Measurements from ENCODE around the gene GSPT1.
A peak's percentile ranks its signal among the peaks of the same experiment; 100 is the strongest.
"Not testable (repeated sequence)": the region's sequence is repeated elsewhere in the genome, so short reads cannot be mapped to it uniquely, and the experiment has no call there.

Gene GSPT1

GRCh38 chr16:11957591-11958395 is 42.0 kb upstream of the GSPT1 start:
- Histone ChIP-seq H3K4me3 (ENCODE audit: insufficient read depth, low read length, poor library complexity, severe bottlenecking) (no peak overlapping the region), H4K20me1 (ENCODE audit: low read depth, low read length) (no peaks in the 10 kb centered on the region), H3K9me3 (ENCODE audit: insufficient read depth, low read length) (no peaks in the 10 kb centered on the region), H3K9me2 (replicated peaks; ENCODE audit: insufficient read depth, low read length) (no peaks in the 10 kb centered on the region), H3K79me2 (ENCODE audit: insufficient read depth, low read length) (no peaks in the 10 kb centered on the region), H3F3A (ENCODE audit: insufficient read depth) (peaks cover 35% of the 10 kb centered on the region), H3K9ac (ENCODE audit: low read length) (no peak overlapping the region), H3K27me3 (ENCODE audit: low read length) (no peaks in the 10 kb centered on the region), H2AFZ (ENCODE audit: low read depth, low read length, severe bottlenecking) (no peak overlapping the region), H3K27ac (ENCODE audit: low read depth, low read length) (peak overlapping the region; percentile 16), H3K4me2 (ENCODE audit: low read depth, low read length, poor library complexity, severe bottlenecking) (no peak overlapping the region), H3K36me3 (ENCODE audit: low read length) (no peaks in the 10 kb centered on the region)
- no peak for TF ChIP-seq EZH2phosphoT487 (conservative IDR thresholded peaks at IDR 0.05; ENCODE audit: low read length)
- TF ChIP-seq, protein P1, sequence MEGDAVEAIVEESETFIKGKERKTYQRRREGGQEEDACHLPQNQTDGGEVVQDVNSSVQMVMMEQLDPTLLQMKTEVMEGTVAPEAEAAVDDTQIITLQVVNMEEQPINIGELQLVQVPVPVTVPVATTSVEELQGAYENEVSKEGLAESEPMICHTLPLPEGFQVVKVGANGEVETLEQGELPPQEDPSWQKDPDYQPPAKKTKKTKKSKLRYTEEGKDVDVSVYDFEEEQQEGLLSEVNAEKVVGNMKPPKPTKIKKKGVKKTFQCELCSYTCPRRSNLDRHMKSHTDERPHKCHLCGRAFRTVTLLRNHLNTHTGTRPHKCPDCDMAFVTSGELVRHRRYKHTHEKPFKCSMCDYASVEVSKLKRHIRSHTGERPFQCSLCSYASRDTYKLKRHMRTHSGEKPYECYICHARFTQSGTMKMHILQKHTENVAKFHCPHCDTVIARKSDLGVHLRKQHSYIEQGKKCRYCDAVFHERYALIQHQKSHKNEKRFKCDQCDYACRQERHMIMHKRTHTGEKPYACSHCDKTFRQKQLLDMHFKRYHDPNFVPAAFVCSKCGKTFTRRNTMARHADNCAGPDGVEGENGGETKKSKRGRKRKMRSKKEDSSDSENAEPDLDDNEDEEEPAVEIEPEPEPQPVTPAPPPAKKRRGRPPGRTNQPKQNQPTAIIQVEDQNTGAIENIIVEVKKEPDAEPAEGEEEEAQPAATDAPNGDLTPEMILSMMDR (IDR thresholded peaks at IDR 0.05; ENCODE audit: insufficient read depth, low read length, poor library complexity, severe bottlenecking) = no peak

- Histone ChIP-seq H3K4me2 (ENCODE audit: low read depth, low read length, poor library complexity, severe bottlenecking) (no peak overlapping the region), H3F3A (ENCODE audit: insufficient read depth) (peaks cover 30% of the 10 kb centered on the region), H2AFZ (ENCODE audit: low read depth, low read length, severe bottlenecking) (no peak overlapping the region), H3K9ac (ENCODE audit: low read length) (no peak overlapping the region), H3K27me3 (ENCODE audit: low read length) (no peaks in the 10 kb centered on the region), H3K9me2 (replicated peaks; ENCODE audit: insufficient read depth, low read length) (no peaks in the 10 kb centered on the region), H4K20me1 (ENCODE audit: low read depth, low read length) (no peaks in the 10 kb centered on the region), H3K9me3 (ENCODE audit: insufficient read depth, low read length) (no peaks in the 10 kb centered on the region), H3K79me2 (ENCODE audit: insufficient read depth, low read length) (no peaks in the 10 kb centered on the region), H3K27ac (ENCODE audit: low read depth, low read length) (no peak overlapping the region), H3K4me3 (ENCODE audit: insufficient read depth, low read length, poor library complexity, severe bottlenecking) (no peak overlapping the region), H3K36me3 (ENCODE audit: low read length) (no peaks in the 10 kb centered on the region)
- no peak for TF ChIP-seq EZH2phosphoT487 (conservative IDR thresholded peaks at IDR 0.05; ENCODE audit: low read length)
- TF ChIP-seq, protein P1 (IDR thresholded peaks at IDR 0.05; ENCODE audit: insufficient read depth, low read length, poor library complexity, severe bottlenecking) = no peak
These were observed 40.8 kb upstream of the GSPT1 start for GRCh38 chr16:11956558-11956957.

DNA sequence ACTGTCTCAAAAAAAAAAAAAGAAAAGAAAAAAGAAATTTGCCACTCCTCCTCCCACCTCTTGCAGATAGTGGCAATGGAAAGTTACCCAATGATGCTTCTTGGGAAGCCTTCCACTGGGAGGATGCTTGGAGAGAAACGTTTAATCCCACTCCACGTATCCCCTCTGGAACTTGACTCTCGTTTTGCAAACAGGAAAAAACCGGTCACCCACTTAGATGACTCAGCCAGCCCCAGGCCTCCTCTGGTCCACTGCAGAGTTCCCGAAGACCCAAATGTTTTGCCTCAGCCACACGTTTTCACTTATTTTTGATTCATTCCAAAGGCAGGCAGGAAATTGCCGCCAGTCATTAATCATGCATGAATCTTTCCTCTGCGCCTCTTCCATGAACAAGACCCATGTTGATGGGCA is 40.0 kb upstream of the GSPT1 start:
- Histone ChIP-seq H3K27ac (ENCODE audit: low read depth, low read length) (no peak overlapping the region), H3K4me2 (ENCODE audit: low read depth, low read length, poor library complexity, severe bottlenecking) (no peak overlapping the region), H3K79me2 (ENCODE audit: insufficient read depth, low read length) (no peaks in the 10 kb centered on the region), H3K9me2 (replicated peaks; ENCODE audit: insufficient read depth, low read length) (no peaks in the 10 kb centered on the region), H3K4me3 (ENCODE audit: insufficient read depth, low read length, poor library complexity, severe bottlenecking) (no peak overlapping the region), H2AFZ (ENCODE audit: low read depth, low read length, severe bottlenecking) (no peak overlapping the region), H3F3A (ENCODE audit: insufficient read depth) (peaks cover 25% of the 10 kb centered on the region), H3K9ac (ENCODE audit: low read length) (no peak overlapping the region), H3K36me3 (ENCODE audit: low read length) (no peaks in the 10 kb centered on the region), H3K9me3 (ENCODE audit: insufficient read depth, low read length) (no peaks in the 10 kb centered on the region), H3K27me3 (ENCODE audit: low read length) (no peaks in the 10 kb centered on the region), H4K20me1 (ENCODE audit: low read depth, low read length) (no peaks in the 10 kb centered on the region)
- TF ChIP-seq, protein P1 (IDR thresholded peaks at IDR 0.05; ENCODE audit: insufficient read depth, low read length, poor library complexity, severe bottlenecking) = no peak
- TF ChIP-seq EZH2phosphoT487 (conservative IDR thresholded peaks at IDR 0.05; ENCODE audit: low read length) = no peak

GRCh38 chr16:11953576-11953975 is 37.8 kb upstream of the GSPT1 start:
- not testable (repeated sequence) for H3K27ac ChIP-seq (ENCODE audit: low read depth, low read length); H3K36me3 ChIP-seq (ENCODE audit: low read length); H3K27me3 ChIP-seq (ENCODE audit: low read length); H3K4me2 ChIP-seq (ENCODE audit: low read depth, low read length, poor library complexity, severe bottlenecking); H4K20me1 ChIP-seq (ENCODE audit: low read depth, low read length); H3K4me3 ChIP-seq (ENCODE audit: insufficient read depth, low read length, poor library complexity, severe bottlenecking); H3K79me2 ChIP-seq (ENCODE audit: insufficient read depth, low read length); H3K9ac ChIP-seq (ENCODE audit: low read length); H3K9me2 ChIP-seq (replicated peaks; ENCODE audit: insufficient read depth, low read length); H3K9me3 ChIP-seq (ENCODE audit: insufficient read depth, low read length); H2AFZ ChIP-seq (ENCODE audit: low read depth, low read length, severe bottlenecking)
- peaks cover 14% of the 10 kb centered on the region for H3F3A ChIP-seq (ENCODE audit: insufficient read depth)
